ENCODE results near the gene UBC.
A peak's percentile ranks its signal among the peaks of the same experiment; 100 is the strongest.
"Not testable (repeated sequence)": the region's sequence is repeated elsewhere in the genome, so short reads cannot be mapped to it uniquely, and the experiment has no call there.

The UBC gene

GRCh38 chr12:124928095-124928911 lies 13.9 kb upstream of the UBC start:
- WGBS, 2 donors (ENCODE audit: extremely low coverage in 2 of 2, insufficient read length in 2 of 2, insufficient replicate concordance in 1 of 2) = no CpG with 5 or more reads among the region's 36 CpGs
- Histone ChIP-seq H2BK120ac (ENCODE audit: low read depth, low read length) (peak overlapping the region; percentile 2), H3K27ac (replicated peaks; ENCODE audit: low read length) (no peak overlapping the region), H3K4me1 (ENCODE audit: control insufficient read depth in 2 of 2, insufficient read depth in 1 of 2, low read depth in 1 of 2, low read length in 2 of 2) (peaks cover 0 to 7% of the 10 kb centered on the region in 2 donors), H4K8ac (ENCODE audit: low read depth, low read length) (no peak overlapping the region), H3K4me2 (ENCODE audit: insufficient read depth, low read length, poor library complexity, severe bottlenecking) (peak overlapping the region; percentile 52), H3K23ac (ENCODE audit: low read depth, low read length, poor library complexity) (no peak overlapping the region), H3K14ac (ENCODE audit: low read length) (no peak overlapping the region), H3K9ac (ENCODE audit: low read depth, low read length, poor library complexity) (peak overlapping the region; percentile 27), H2BK5ac (ENCODE audit: low read length) (no peak overlapping the region), H2BK12ac (ENCODE audit: low read length) (peak overlapping the region; percentile 8), H3K9me3 (replicated peaks in 1 of 2; ENCODE audit: control insufficient read depth in 2 of 2, insufficient read depth in 1 of 2, low read depth in 1 of 2, low read length in 2 of 2) (no peaks in the 10 kb centered on the region), H2AK5ac (ENCODE audit: low read depth, low read length) (peak overlapping the region; percentile 32), H3K4ac (ENCODE audit: low read length) (no peak overlapping the region), H3K36me3 (replicated peaks in 1 of 2; ENCODE audit: control insufficient read depth in 2 of 2, insufficient read depth in 2 of 2, low read length in 2 of 2) (no peaks in the 10 kb centered on the region), H2AFZ (ENCODE audit: low read length) (peak overlapping the region; percentile 77), H4K91ac (ENCODE audit: low read depth, low read length, poor library complexity) (no peak overlapping the region), H3K18ac (ENCODE audit: low read length) (peak overlapping the region; percentile 5), H2BK15ac (ENCODE audit: low read length) (peak overlapping the region; percentile 15), H3K27me3 (ENCODE audit: control insufficient read depth in 3 of 3, insufficient read depth in 3 of 3, low read depth in 1 of 3, low read length in 3 of 3) (no peaks in the 10 kb centered on the region), H3K79me1 (ENCODE audit: low read depth, low read length) (no peaks in the 10 kb centered on the region), H3K4me3 (ENCODE audit: low read length in 2 of 2) (peak overlapping the region; percentile 56 to 62)
- no peak for DNase-seq (ENCODE audit: low spot score)

GRCh38 chr12:124927201-124928094 lies 13.0 kb upstream of the UBC start:
- Histone ChIP-seq H3K9me3 (replicated peaks in 1 of 2; ENCODE audit: control insufficient read depth in 2 of 2, insufficient read depth in 1 of 2, low read depth in 1 of 2, low read length in 2 of 2) (no peaks in the 10 kb centered on the region), H2BK120ac (ENCODE audit: low read depth, low read length) (no peak overlapping the region), H3K4me2 (ENCODE audit: insufficient read depth, low read length, poor library complexity, severe bottlenecking) (peak overlapping the region; percentile 52), H2AFZ (ENCODE audit: low read length) (peak overlapping the region; percentile 77), H3K79me1 (ENCODE audit: low read depth, low read length) (no peaks in the 10 kb centered on the region), H4K8ac (ENCODE audit: low read depth, low read length) (no peak overlapping the region), H2AK5ac (ENCODE audit: low read depth, low read length) (no peak overlapping the region), H3K23ac (ENCODE audit: low read depth, low read length, poor library complexity) (no peak overlapping the region), H3K4me1 (ENCODE audit: control insufficient read depth in 2 of 2, insufficient read depth in 1 of 2, low read depth in 1 of 2, low read length in 2 of 2) (peaks cover 0 to 7% of the 10 kb centered on the region in 2 donors), H3K36me3 (replicated peaks in 1 of 2; ENCODE audit: control insufficient read depth in 2 of 2, insufficient read depth in 2 of 2, low read length in 2 of 2) (no peaks in the 10 kb centered on the region), H3K18ac (ENCODE audit: low read length) (no peak overlapping the region), H2BK5ac (ENCODE audit: low read length) (no peak overlapping the region), H2BK15ac (ENCODE audit: low read length) (no peak overlapping the region), H3K9ac (ENCODE audit: low read depth, low read length, poor library complexity) (no peak overlapping the region), H2BK12ac (ENCODE audit: low read length) (no peak overlapping the region), H3K4ac (ENCODE audit: low read length) (no peak overlapping the region), H3K4me3 (ENCODE audit: low read length in 2 of 2) (peak overlapping the region; percentile 56 to 84), H3K27me3 (ENCODE audit: control insufficient read depth in 3 of 3, insufficient read depth in 3 of 3, low read depth in 1 of 3, low read length in 3 of 3) (no peaks in the 10 kb centered on the region), H4K91ac (ENCODE audit: low read depth, low read length, poor library complexity) (no peak overlapping the region), H3K27ac (replicated peaks; ENCODE audit: low read length) (peak overlapping the region; percentile 32), H3K14ac (ENCODE audit: low read length) (no peak overlapping the region)
- DNase-seq (ENCODE audit: low spot score) = peak; percentile 91
- WGBS, 2 donors (ENCODE audit: extremely low coverage in 2 of 2, insufficient read length in 2 of 2, insufficient replicate concordance in 1 of 2) = no CpG with 5 or more reads among the region's 45 CpGs

- H3K36me3 ChIP-seq (replicated peaks in 1 of 2; ENCODE audit: control insufficient read depth in 2 of 2, insufficient read depth in 2 of 2, low read length in 2 of 2); H2BK120ac ChIP-seq (ENCODE audit: low read depth, low read length); H3K27ac ChIP-seq (replicated peaks; ENCODE audit: low read length); H3K79me1 ChIP-seq (ENCODE audit: low read depth, low read length); H2BK5ac ChIP-seq (ENCODE audit: low read length); H4K91ac ChIP-seq (ENCODE audit: low read depth, low read length, poor library complexity); DNase-seq (ENCODE audit: low spot score); H2AFZ ChIP-seq (ENCODE audit: low read length); H3K18ac ChIP-seq (ENCODE audit: low read length); H2BK15ac ChIP-seq (ENCODE audit: low read length); H4K8ac ChIP-seq (ENCODE audit: low read depth, low read length); H2AK5ac ChIP-seq (ENCODE audit: low read depth, low read length); H3K14ac ChIP-seq (ENCODE audit: low read length); H3K23ac ChIP-seq (ENCODE audit: low read depth, low read length, poor library complexity); H3K4ac ChIP-seq (ENCODE audit: low read length); H3K9me3 ChIP-seq (replicated peaks in 1 of 2; ENCODE audit: control insufficient read depth in 2 of 2, insufficient read depth in 1 of 2, low read depth in 1 of 2, low read length in 2 of 2); H3K4me2 ChIP-seq (ENCODE audit: insufficient read depth, low read length, poor library complexity, severe bottlenecking); H3K27me3 ChIP-seq (ENCODE audit: control insufficient read depth in 3 of 3, insufficient read depth in 3 of 3, low read depth in 1 of 3, low read length in 3 of 3); H3K9ac ChIP-seq (ENCODE audit: low read depth, low read length, poor library complexity); H2BK12ac ChIP-seq (ENCODE audit: low read length); H3K4me3 ChIP-seq (ENCODE audit: low read length in 2 of 2): not testable (repeated sequence)
- H3K4me1 ChIP-seq (ENCODE audit: control insufficient read depth in 2 of 2, insufficient read depth in 1 of 2, low read depth in 1 of 2, low read length in 2 of 2) = peaks cover 1 to 15% of the 10 kb centered on the region in 2 donors
- WGBS, 2 donors (ENCODE audit: extremely low coverage in 2 of 2, insufficient read length in 2 of 2, insufficient replicate concordance in 1 of 2) = no CpG with 5 or more reads among the region's 7 CpGs
Measured at GRCh38 chr12:124925782-124926181, 11.3 kb upstream of the UBC start.

GRCh38 chr12:124925117-124925516 lies 10.7 kb upstream of the UBC start:
- H4K8ac ChIP-seq (ENCODE audit: low read depth, low read length) = no peak overlapping the region
- H3K79me1 ChIP-seq (ENCODE audit: low read depth, low read length) = no peaks in the 10 kb centered on the region
- no peak overlapping the region for H4K91ac ChIP-seq (ENCODE audit: low read depth, low read length, poor library complexity)
- H3K4me3 ChIP-seq (ENCODE audit: low read length in 2 of 2) = no peak overlapping the region
- H3K27me3 ChIP-seq (ENCODE audit: control insufficient read depth in 3 of 3, insufficient read depth in 3 of 3, low read depth in 1 of 3, low read length in 3 of 3) = no peaks in the 10 kb centered on the region
- no peaks in the 10 kb centered on the region for H3K36me3 ChIP-seq (replicated peaks in 1 of 2; ENCODE audit: control insufficient read depth in 2 of 2, insufficient read depth in 2 of 2, low read length in 2 of 2)
- no peak overlapping the region for H2AFZ ChIP-seq (ENCODE audit: low read length)
- no peak overlapping the region for H3K23ac ChIP-seq (ENCODE audit: low read depth, low read length, poor library complexity)
- peaks cover 7 to 19% of the 10 kb centered on the region in 2 donors for H3K4me1 ChIP-seq (ENCODE audit: control insufficient read depth in 2 of 2, insufficient read depth in 1 of 2, low read depth in 1 of 2, low read length in 2 of 2)
- no peak overlapping the region for H3K4ac ChIP-seq (ENCODE audit: low read length)
- peak overlapping the region; percentile 91 for H2BK15ac ChIP-seq (ENCODE audit: low read length)
- DNase-seq (ENCODE audit: low spot score) = no peak
- no peak overlapping the region for H3K14ac ChIP-seq (ENCODE audit: low read length)
- no peak overlapping the region for H2BK12ac ChIP-seq (ENCODE audit: low read length)
- H2AK5ac ChIP-seq (ENCODE audit: low read depth, low read length) = peak overlapping the region; percentile 94
- no peak overlapping the region for H3K9ac ChIP-seq (ENCODE audit: low read depth, low read length, poor library complexity)
- H3K4me2 ChIP-seq (ENCODE audit: insufficient read depth, low read length, poor library complexity, severe bottlenecking) = no peak overlapping the region
- peak overlapping the region; percentile 27 for H3K18ac ChIP-seq (ENCODE audit: low read length)
- H3K9me3 ChIP-seq (replicated peaks in 1 of 2; ENCODE audit: control insufficient read depth in 2 of 2, insufficient read depth in 1 of 2, low read depth in 1 of 2, low read length in 2 of 2) = no peaks in the 10 kb centered on the region
- H3K27ac ChIP-seq (replicated peaks; ENCODE audit: low read length) = no peak overlapping the region
- no CpG with 5 or more reads among the region's 10 CpGs for WGBS, 2 donors (ENCODE audit: extremely low coverage in 2 of 2, insufficient read length in 2 of 2, insufficient replicate concordance in 1 of 2)
- no peak overlapping the region for H2BK120ac ChIP-seq (ENCODE audit: low read depth, low read length)
- no peak overlapping the region for H2BK5ac ChIP-seq (ENCODE audit: low read length)

Data from neuronal stem cell (in vitro differentiated cells).